ENCODE data around the gene MYRF. TPM values are rescaled to one million over a fixed set of nuclear protein-coding genes. Genes with fewer than 3 reads are reported as not detected.

The MYRF gene
- total RNA-seq, 1 donor from 2014 or later, result 62.1 TPM

GRCh38 chr11:61737131-61737530 is 15.3 kb upstream of the MYRF start:
- H3K9me3 Mint-ChIP-seq, result no peaks in the 10 kb centered on the region
- no peak for DNase-seq (ENCODE audit: extremely low spot score, unreplicated experiment)
- no peaks in the 10 kb centered on the region for H3K36me3 Mint-ChIP-seq
- H3K27ac Mint-ChIP-seq, result no peak overlapping the region
- peaks cover 5% of the 10 kb centered on the region for H3K4me1 Mint-ChIP-seq (ENCODE audit: unreplicated experiment)
- no peak for TF ChIP-seq CTCF (conservative IDR thresholded peaks at IDR 0.05)
- H3K4me3 Mint-ChIP-seq, result no peak overlapping the region
- H3K27me3 Mint-ChIP-seq, result no peaks in the 10 kb centered on the region

- Mint-ChIP-seq H3K4me3 (no peak overlapping the region), H3K9me3 (no peaks in the 10 kb centered on the region), H3K4me1 (ENCODE audit: unreplicated experiment) (peaks cover 5% of the 10 kb centered on the region), H3K36me3 (no peaks in the 10 kb centered on the region), H3K27ac (no peak overlapping the region), H3K27me3 (no peaks in the 10 kb centered on the region)
- TF ChIP-seq CTCF (conservative IDR thresholded peaks at IDR 0.05), result no peak
- DNase-seq (ENCODE audit: extremely low spot score, unreplicated experiment), result no peak
Observed at GRCh38 chr11:61737636-61738386, 14.6 kb upstream of the MYRF start.

- Mint-ChIP-seq H3K36me3 (no peaks in the 10 kb centered on the region), H3K4me1 (ENCODE audit: unreplicated experiment) (no peaks in the 10 kb centered on the region), H3K27me3 (no peaks in the 10 kb centered on the region), H3K27ac (no peak overlapping the region), H3K9me3 (no peaks in the 10 kb centered on the region), H3K4me3 (no peak overlapping the region)
- no peak for TF ChIP-seq CTCF (conservative IDR thresholded peaks at IDR 0.05)
- DNase-seq (ENCODE audit: extremely low spot score, unreplicated experiment), result no peak
Observed at GRCh38 chr11:61738776-61739175, 13.7 kb upstream of the MYRF start.

- Mint-ChIP-seq H3K36me3 (no peaks in the 10 kb centered on the region), H3K9me3 (no peaks in the 10 kb centered on the region), H3K27me3 (no peaks in the 10 kb centered on the region), H3K27ac (no peak overlapping the region), H3K4me3 (no peak overlapping the region), H3K4me1 (ENCODE audit: unreplicated experiment) (no peaks in the 10 kb centered on the region)
- no peak for TF ChIP-seq CTCF (conservative IDR thresholded peaks at IDR 0.05)
- no peak for DNase-seq (ENCODE audit: extremely low spot score, unreplicated experiment)
Observed at GRCh38 chr11:61739413-61739812, 13.0 kb upstream of the MYRF start.

GRCh38 chr11:61739966-61740365 is 12.5 kb upstream of the MYRF start:
- Mint-ChIP-seq H3K4me3 (no peak overlapping the region), H3K27ac (no peak overlapping the region), H3K27me3 (no peaks in the 10 kb centered on the region), H3K36me3 (no peaks in the 10 kb centered on the region), H3K4me1 (ENCODE audit: unreplicated experiment) (no peaks in the 10 kb centered on the region), H3K9me3 (no peaks in the 10 kb centered on the region)
- no peak for DNase-seq (ENCODE audit: extremely low spot score, unreplicated experiment)
- TF ChIP-seq CTCF (conservative IDR thresholded peaks at IDR 0.05), result no peak

Data from type B pancreatic cell (in vitro differentiated cells).